ENCODE results near the gene RASEF. TPM values are rescaled to one million over a fixed set of nuclear protein-coding genes. Genes with fewer than 3 reads are reported as not detected.

RASEF gene
- total RNA-seq, 4 donors from 2014 or later, result 3.4 to 6.2 (median 4.8) TPM

DNA sequence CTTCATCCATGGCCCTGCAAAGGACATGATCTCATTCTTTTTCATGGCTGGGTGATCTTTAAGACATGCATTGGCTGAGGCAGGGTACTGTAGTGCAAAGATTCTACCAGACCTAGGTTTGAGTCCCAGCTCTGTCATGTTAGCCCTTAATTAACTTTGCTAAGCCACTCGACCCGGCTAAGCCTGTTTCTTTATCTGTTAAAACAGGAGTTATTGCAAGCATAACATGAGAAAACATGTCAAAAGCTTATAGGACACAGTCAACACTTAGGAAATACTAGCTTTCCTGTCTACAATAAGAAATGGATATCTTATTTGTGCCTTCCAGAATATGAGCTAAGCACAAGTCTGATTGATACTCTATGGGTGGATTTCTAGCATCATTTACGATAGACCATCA, 92.6 kb downstream of the RASEF start:
- H3K9me3 ChIP-seq, result no peaks in the 10 kb centered on the region
- no peak overlapping the region for H3K27ac ChIP-seq
- no peaks in the 10 kb centered on the region for H3K4me1 ChIP-seq
- WGBS, result 62% methylated on average over 3 of the region's 3 CpGs
- TF ChIP-seq EP300 (IDR thresholded peaks at IDR 0.05), result no peak
- TF ChIP-seq POLR2A (IDR thresholded peaks at IDR 0.05), result no peak
- no peaks in the 10 kb centered on the region for H3K36me3 ChIP-seq
- no peak for DNase-seq (ENCODE audit: low spot score in 2 of 2)
- H3K4me3 ChIP-seq, result no peak overlapping the region
- no peaks in the 10 kb centered on the region for H3K27me3 ChIP-seq

GRCh38 chr9:82969291-82969690, 93.7 kb downstream of the RASEF start:
- WGBS, result 86% methylated on average over 4 of the region's 4 CpGs
- Histone ChIP-seq H3K4me3 (no peak overlapping the region), H3K9me3 (no peaks in the 10 kb centered on the region), H3K36me3 (no peaks in the 10 kb centered on the region), H3K27ac (no peak overlapping the region), H3K4me1 (no peaks in the 10 kb centered on the region), H3K27me3 (no peaks in the 10 kb centered on the region)
- no peak for DNase-seq (ENCODE audit: low spot score in 2 of 2)
- TF ChIP-seq POLR2A (IDR thresholded peaks at IDR 0.05), result no peak
- no peak for TF ChIP-seq POLR2AphosphoS5 (IDR thresholded peaks at IDR 0.05)
- TF ChIP-seq CTCF (IDR thresholded peaks at IDR 0.05), result no peak
- no peak for TF ChIP-seq EP300 (IDR thresholded peaks at IDR 0.05)

DNA sequence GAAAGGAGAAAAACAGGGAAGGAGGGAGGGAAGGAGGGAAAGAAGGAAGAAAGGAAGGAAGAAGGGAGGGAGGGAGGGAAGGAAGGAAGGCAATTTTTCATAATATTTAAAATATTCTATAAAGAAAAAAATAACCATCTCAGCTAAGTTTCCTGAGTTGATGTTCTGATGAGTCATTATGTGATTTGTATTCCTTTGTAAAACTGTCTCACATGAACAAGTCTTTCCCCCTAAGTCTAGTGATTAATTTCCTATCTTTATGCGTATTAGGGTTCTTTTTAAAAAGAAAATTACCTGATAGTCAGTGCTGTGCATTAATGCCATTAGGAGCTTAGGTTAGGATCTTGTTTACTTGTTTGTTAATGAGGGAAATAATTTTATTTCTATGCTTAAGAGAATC, 94.1 kb downstream of the RASEF start:
- Histone ChIP-seq H3K27me3 (no peaks in the 10 kb centered on the region), H3K36me3 (no peaks in the 10 kb centered on the region), H3K4me3 (no peak overlapping the region), H3K4me1 (no peaks in the 10 kb centered on the region), H3K27ac (no peak overlapping the region), H3K9me3 (no peaks in the 10 kb centered on the region)
- no peak for DNase-seq (ENCODE audit: low spot score in 2 of 2)
- TF ChIP-seq POLR2A (IDR thresholded peaks at IDR 0.05), result no peak
- TF ChIP-seq POLR2AphosphoS5 (IDR thresholded peaks at IDR 0.05), result no peak
- no peak for TF ChIP-seq CTCF (IDR thresholded peaks at IDR 0.05)
- TF ChIP-seq EP300 (IDR thresholded peaks at IDR 0.05), result no peak
- 73% methylated on average over 1 of the region's 1 CpG for WGBS

- Histone ChIP-seq H3K27me3 (no peaks in the 10 kb centered on the region), H3K9me3 (no peaks in the 10 kb centered on the region), H3K27ac (no peak overlapping the region), H3K4me3 (no peak overlapping the region), H3K4me1 (no peaks in the 10 kb centered on the region), H3K36me3 (no peaks in the 10 kb centered on the region)
- no peak for TF ChIP-seq EP300 (IDR thresholded peaks at IDR 0.05)
- TF ChIP-seq CTCF (IDR thresholded peaks at IDR 0.05), result no peak
- TF ChIP-seq POLR2AphosphoS5 (IDR thresholded peaks at IDR 0.05), result no peak
- TF ChIP-seq POLR2A (IDR thresholded peaks at IDR 0.05), result no peak
- WGBS, result 44% methylated on average over 3 of the region's 3 CpGs
- no peak for DNase-seq (ENCODE audit: low spot score in 2 of 2)
Measured at GRCh38 chr9:82968388-82968787, 94.6 kb downstream of the RASEF start.

DNA sequence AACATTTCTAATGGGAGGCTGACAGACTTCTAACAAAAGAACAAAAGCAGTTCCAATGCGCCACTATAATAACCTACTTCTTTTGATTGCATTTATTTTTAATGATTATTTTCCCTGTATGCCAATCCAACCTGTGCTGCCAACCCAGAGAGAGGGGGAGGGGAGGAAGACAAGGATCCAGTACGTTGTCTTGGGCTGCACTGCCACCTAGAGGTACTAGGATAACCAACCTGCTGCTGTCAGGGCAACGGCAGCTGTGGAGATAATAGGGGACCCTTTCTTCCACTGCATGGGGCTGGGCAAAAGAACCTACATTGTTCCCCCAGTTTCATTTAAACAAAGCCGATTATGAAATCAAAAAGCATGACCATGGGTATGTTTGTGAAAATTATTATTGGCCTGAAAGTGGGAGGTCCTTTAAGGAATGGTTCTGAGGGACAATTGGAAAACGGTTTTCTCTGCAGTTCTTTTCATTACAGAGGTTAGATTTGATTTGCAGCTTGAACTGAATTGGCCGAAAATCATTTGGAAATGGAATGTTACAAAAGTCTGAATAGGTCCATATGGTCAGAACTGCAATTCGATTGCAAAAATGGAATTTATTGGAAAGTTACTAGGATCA, 101.3 kb downstream of the RASEF start:
- DNase-seq (ENCODE audit: low spot score in 2 of 2), result peak in 1 of 2 donors; percentile 65
- no peaks in the 10 kb centered on the region for H3K36me3 ChIP-seq
- H3K27ac ChIP-seq, result no peak overlapping the region
- H3K27me3 ChIP-seq, result no peaks in the 10 kb centered on the region
- no peak overlapping the region for H3K4me3 ChIP-seq
- peaks cover 3% of the 10 kb centered on the region for H3K4me1 ChIP-seq
- H3K9me3 ChIP-seq, result no peaks in the 10 kb centered on the region
- TF ChIP-seq POLR2AphosphoS5 (IDR thresholded peaks at IDR 0.05) (no peak), CTCF (IDR thresholded peaks at IDR 0.05) (peak; percentile 62 to 63), POLR2A (IDR thresholded peaks at IDR 0.05) (no peak), EP300 (IDR thresholded peaks at IDR 0.05) (no peak)
- whole genome bisulfite sequencing, result 22% methylated on average over 7 of the region's 7 CpGs

Measured in suprapubic skin (tissue), 4 donors.